ENCODE data around the gene PDE8B.

PDE8B gene

GRCh38 chr5:77192441-77193050, 17.9 kb upstream of the PDE8B start:
- no peak for DNase-seq

GRCh38 chr5:77194762-77195161, 15.7 kb upstream of the PDE8B start:
- no peak for DNase-seq

- no peak for DNase-seq
Observed at GRCh38 chr5:77197840-77198554, 12.5 kb upstream of the PDE8B start.

GRCh38 chr5:77200663-77201062, 9.8 kb upstream of the PDE8B start:
- DNase-seq = no peak

- no peak for DNase-seq
Observed at GRCh38 chr5:77202145-77202544, 8.3 kb upstream of the PDE8B start.

- no peak for DNase-seq
Observed at GRCh38 chr5:77204967-77205366, 5.5 kb upstream of the PDE8B start.

- DNase-seq = no peak
Observed at GRCh38 chr5:77208507-77209163, 1.8 kb upstream of the PDE8B start.

- no peak for DNase-seq
Observed at GRCh38 chr5:77209495-77210090, 887 bp upstream of the PDE8B start.

GRCh38 chr5:77210964-77211690, 647 bp downstream of the PDE8B start:
- DNase-seq = no peak

- DNase-seq = no peak
Observed at GRCh38 chr5:77211691-77212047, 1.2 kb downstream of the PDE8B start.

GRCh38 chr5:77213601-77214000, 3.1 kb downstream of the PDE8B start:
- no peak for DNase-seq

- DNase-seq = no peak
Observed at GRCh38 chr5:77214151-77214550, 3.7 kb downstream of the PDE8B start.

- DNase-seq = no peak
Observed at GRCh38 chr5:77218263-77218662, 7.8 kb downstream of the PDE8B start.

- no peak for DNase-seq
Observed at GRCh38 chr5:77221115-77221514, 10.6 kb downstream of the PDE8B start.

GRCh38 chr5:77222722-77223121, 12.2 kb downstream of the PDE8B start:
- DNase-seq = no peak

- DNase-seq = no peak
Observed at GRCh38 chr5:77223653-77224052, 13.2 kb downstream of the PDE8B start.

GRCh38 chr5:77224672-77225355, 14.3 kb downstream of the PDE8B start:
- no peak for DNase-seq

- DNase-seq = no peak
Observed at GRCh38 chr5:77225531-77225930, 15.1 kb downstream of the PDE8B start.

GRCh38 chr5:77229887-77230286, 19.4 kb downstream of the PDE8B start:
- no peak for DNase-seq

GRCh38 chr5:77230727-77231470, 20.4 kb downstream of the PDE8B start:
- no peak for DNase-seq

- DNase-seq = no peak
Observed at GRCh38 chr5:77231471-77232138, 21.1 kb downstream of the PDE8B start.

Measured in NCI-H2171 treated with DMSO at 0.1 percent for 48 hours (cell line).